Nephron progenitor cell (in vitro differentiated cells): ENCODE data around the gene NR3C1.
"Not testable (repeated sequence)": the region's sequence is repeated elsewhere in the genome, so short reads cannot be mapped to it uniquely, and the experiment has no call there.

ENCODE experiments used
- DNase-seq: peaks from one replicate; pipeline ENCODE4 v3.0.0; 2021
- H3K27ac Mint-ChIP-seq: 2 replicates; pipeline ENCODE4 v1.8.0; 2021; ENCODE audit warnings: mild to moderate bottlenecking, moderate library complexity, mixed read lengths
- H3K27me3 Mint-ChIP-seq: 2 replicates; pipeline ENCODE4 v1.8.0; 2021; ENCODE audit warnings: mild to moderate bottlenecking, low read depth, mixed read lengths; ENCODE audit not compliant: poor library complexity
- H3K36me3 Mint-ChIP-seq: 2 replicates; pipeline ENCODE4 v1.8.0; 2021; ENCODE audit warnings: low read depth, mixed read lengths
- H3K4me1 Mint-ChIP-seq: 2 replicates; pipeline ENCODE4 v1.8.0; 2021; ENCODE audit warnings: mixed read lengths
- H3K4me3 Mint-ChIP-seq: 2 replicates; pipeline ENCODE4 v1.8.0; 2021; ENCODE audit warnings: mild to moderate bottlenecking, moderate library complexity, mixed read lengths
- H3K9me3 Mint-ChIP-seq: 2 replicates; pipeline ENCODE4 v1.8.0; 2021; ENCODE audit warnings: mild to moderate bottlenecking, moderate library complexity, mixed read lengths
- CTCF ChIP-seq: fragments of 200-600 bp; sonication (generic); IDR thresholded peaks from 2 replicates; pipeline ENCODE4 v1.5.0; 2021; ENCODE audit warnings: antibody characterized with exemption

Gene NR3C1

GRCh38 chr5:143338658-143339366 is 64.7 kb downstream of the NR3C1 start:
- Mint-ChIP-seq H3K27ac (no peak overlapping the region), H3K4me1 (no peaks in the 10 kb centered on the region), H3K4me3 (no peak overlapping the region), H3K9me3 (no peaks in the 10 kb centered on the region), H3K27me3 (no peaks in the 10 kb centered on the region), H3K36me3 (no peaks in the 10 kb centered on the region)
- no peak for DNase-seq
- TF ChIP-seq CTCF: no peak

GRCh38 chr5:143337946-143338345 is 65.5 kb downstream of the NR3C1 start:
- DNase-seq: no peak
- TF ChIP-seq CTCF: no peak
- Mint-ChIP-seq H3K27me3 (no peaks in the 10 kb centered on the region), H3K27ac (no peak overlapping the region), H3K36me3 (no peaks in the 10 kb centered on the region), H3K4me3 (no peak overlapping the region), H3K4me1 (no peaks in the 10 kb centered on the region), H3K9me3 (no peaks in the 10 kb centered on the region)

GRCh38 chr5:143336485-143336884 is 67.0 kb downstream of the NR3C1 start:
- no peak for DNase-seq
- no peaks in the 10 kb centered on the region for H3K9me3 Mint-ChIP-seq
- no peak overlapping the region for H3K27ac Mint-ChIP-seq
- H3K36me3 Mint-ChIP-seq: no peaks in the 10 kb centered on the region
- H3K4me3 Mint-ChIP-seq: no peak overlapping the region
- H3K4me1 Mint-ChIP-seq: no peaks in the 10 kb centered on the region
- no peak for TF ChIP-seq CTCF
- H3K27me3 Mint-ChIP-seq: no peaks in the 10 kb centered on the region

GRCh38 chr5:143334903-143335302 is 68.6 kb downstream of the NR3C1 start:
- Mint-ChIP-seq H3K4me3 (no peak overlapping the region), H3K27me3 (no peaks in the 10 kb centered on the region), H3K27ac (no peak overlapping the region), H3K9me3 (no peaks in the 10 kb centered on the region), H3K36me3 (no peaks in the 10 kb centered on the region), H3K4me1 (no peaks in the 10 kb centered on the region)
- no peak for TF ChIP-seq CTCF
- no peak for DNase-seq

- not testable (repeated sequence) for H3K27ac Mint-ChIP-seq
Observed at GRCh38 chr5:143334380-143334779, 69.1 kb downstream of the NR3C1 start.

GRCh38 chr5:143331956-143332355 is 71.5 kb downstream of the NR3C1 start:
- no peak overlapping the region for H3K4me3 Mint-ChIP-seq
- peaks cover 21% of the 10 kb centered on the region for H3K9me3 Mint-ChIP-seq
- H3K27me3 Mint-ChIP-seq: no peaks in the 10 kb centered on the region
- no peak for TF ChIP-seq CTCF
- peaks cover 5% of the 10 kb centered on the region for H3K36me3 Mint-ChIP-seq
- DNase-seq: no peak
- H3K27ac Mint-ChIP-seq: no peak overlapping the region
- H3K4me1 Mint-ChIP-seq: no peaks in the 10 kb centered on the region

More at GRCh38 chr5:143334380-143334779, 69.1 kb downstream of the NR3C1 start:
- not testable (repeated sequence) for H3K4me3 Mint-ChIP-seq, DNase-seq, H3K9me3 Mint-ChIP-seq, H3K27me3 Mint-ChIP-seq, H3K36me3 Mint-ChIP-seq, H3K4me1 Mint-ChIP-seq
